NAMALWA (cell line): ENCODE results near the gene ITPKA.
A peak's percentile ranks its signal among the peaks of the same experiment; 100 is the strongest.

Experiments used
- DNase-seq: peaks from one replicate; pipeline ENCODE4 v3.0.0-alpha.2; 2015; ENCODE audit warnings: low spot score

The ITPKA gene

GRCh38 chr15:41490355-41490754 lies 3.3 kb upstream of the ITPKA start:
- DNase-seq: no peak

DNA sequence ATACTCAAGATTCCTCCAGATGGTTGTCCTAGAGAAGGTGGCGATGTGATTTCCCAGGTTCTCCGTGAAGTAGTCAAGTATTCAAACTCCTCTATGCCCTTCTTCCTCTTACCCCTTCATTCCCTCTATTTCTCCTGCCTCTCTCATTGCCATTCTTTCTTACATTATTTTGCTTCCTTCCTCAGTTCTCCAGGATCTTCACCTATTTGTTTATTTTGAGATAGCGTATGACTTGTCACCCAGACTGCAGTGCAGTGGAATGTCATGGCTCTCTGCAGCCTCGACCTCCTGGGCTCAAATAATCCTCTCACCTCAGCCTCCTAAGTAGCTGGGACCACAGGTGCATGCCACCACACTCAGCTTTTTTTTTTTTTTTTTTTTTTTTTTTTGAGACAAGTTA lies 1.8 kb upstream of the ITPKA start:
- DNase-seq: no peak

DNA sequence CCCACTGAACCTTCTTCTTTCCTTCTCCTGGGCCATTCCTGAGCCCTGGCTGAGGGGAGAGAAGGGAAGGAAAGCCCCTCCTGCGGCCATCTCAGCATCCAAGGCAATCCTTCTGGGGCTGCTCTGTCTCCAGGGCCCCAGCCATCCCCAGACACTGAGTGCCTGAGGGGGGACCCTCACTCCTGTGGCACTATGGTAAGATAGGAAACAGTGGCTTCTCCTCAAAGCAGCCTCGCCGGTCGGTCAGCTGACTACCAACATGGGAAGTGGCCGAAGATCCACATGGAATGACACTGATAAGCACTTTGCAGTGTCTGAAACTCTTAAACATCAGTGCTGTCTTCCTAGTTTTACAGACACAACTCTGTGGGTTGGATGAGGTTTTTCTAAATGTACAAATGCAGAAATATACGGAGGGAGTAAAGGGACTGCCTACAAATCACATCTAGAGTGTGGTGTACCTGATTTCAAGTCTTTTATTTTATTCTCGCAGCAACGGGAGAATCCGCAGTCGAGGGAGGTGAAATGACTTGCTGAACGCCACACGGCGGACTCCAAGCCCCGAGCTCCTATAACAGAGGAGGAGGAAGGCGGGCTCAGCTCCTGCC lies 973 bp upstream of the ITPKA start:
- DNase-seq: no peak

- DNase-seq: no peak
Measured at GRCh38 chr15:41493902-41494189, 172 bp downstream of the ITPKA start.

- peak; percentile 27 for DNase-seq
Measured at GRCh38 chr15:41494190-41494921, 682 bp downstream of the ITPKA start.

DNA sequence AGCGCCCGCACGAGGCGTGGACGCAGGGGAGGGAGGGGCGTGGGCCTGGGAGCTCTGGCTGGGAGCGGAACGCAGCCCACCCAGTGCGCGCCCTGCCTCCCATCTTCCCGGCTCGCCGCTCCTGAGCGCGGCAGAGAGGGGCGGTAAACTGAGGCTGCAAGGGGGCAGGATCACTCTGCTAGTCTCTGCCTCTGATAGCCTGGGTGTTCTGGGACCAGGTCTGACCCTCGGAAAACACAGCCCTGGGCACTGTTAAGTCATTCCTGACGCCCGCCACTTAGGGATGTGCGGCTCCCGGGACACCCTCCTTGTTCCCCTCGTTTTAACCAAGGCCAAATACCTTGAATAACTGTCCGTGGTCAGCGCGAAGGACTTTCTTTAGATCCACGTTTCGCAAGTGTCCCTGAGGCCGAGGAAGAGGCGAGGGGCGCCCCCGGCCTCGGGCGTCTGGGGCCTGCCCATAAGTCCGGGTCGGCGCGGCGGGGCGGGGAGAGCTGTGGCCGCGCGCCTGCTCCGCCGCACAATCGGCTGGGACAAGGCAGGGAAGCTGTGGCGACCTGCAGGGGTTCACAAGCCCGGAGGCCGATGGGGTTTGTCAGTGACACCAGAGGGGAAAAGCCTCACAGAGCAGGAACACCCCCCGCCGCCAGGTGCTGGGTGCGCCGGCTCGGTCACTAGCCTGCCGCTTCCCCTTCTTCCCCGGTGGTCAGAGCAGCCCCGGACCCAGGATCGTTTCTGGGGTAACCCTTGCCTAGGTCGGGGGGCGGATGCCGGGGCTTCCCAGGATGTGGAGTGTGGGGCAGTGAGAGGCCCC lies 1.5 kb downstream of the ITPKA start:
- DNase-seq: peak; percentile 28

- no peak for DNase-seq
Measured at GRCh38 chr15:41495736-41496599, 2.3 kb downstream of the ITPKA start.

DNA sequence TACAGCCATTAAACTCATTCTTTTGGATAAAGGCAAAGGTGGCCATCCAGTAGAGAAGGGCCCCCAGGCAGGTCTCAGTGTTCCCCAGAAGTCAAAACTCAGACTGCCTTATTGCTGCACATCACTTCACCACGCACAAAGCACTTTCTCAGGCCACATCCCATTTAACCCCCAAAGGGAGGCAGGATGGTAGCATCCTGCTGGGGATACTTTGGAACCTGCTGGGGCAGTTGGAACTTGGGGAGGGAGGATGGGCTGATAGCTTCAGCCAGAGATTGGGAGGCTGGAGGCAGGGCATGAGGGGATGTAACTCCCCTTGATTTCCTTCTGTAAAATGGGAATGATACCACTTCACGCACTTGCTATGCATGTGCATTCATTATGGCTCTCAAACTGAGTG lies 5.0 kb downstream of the ITPKA start:
- DNase-seq: no peak

DNA sequence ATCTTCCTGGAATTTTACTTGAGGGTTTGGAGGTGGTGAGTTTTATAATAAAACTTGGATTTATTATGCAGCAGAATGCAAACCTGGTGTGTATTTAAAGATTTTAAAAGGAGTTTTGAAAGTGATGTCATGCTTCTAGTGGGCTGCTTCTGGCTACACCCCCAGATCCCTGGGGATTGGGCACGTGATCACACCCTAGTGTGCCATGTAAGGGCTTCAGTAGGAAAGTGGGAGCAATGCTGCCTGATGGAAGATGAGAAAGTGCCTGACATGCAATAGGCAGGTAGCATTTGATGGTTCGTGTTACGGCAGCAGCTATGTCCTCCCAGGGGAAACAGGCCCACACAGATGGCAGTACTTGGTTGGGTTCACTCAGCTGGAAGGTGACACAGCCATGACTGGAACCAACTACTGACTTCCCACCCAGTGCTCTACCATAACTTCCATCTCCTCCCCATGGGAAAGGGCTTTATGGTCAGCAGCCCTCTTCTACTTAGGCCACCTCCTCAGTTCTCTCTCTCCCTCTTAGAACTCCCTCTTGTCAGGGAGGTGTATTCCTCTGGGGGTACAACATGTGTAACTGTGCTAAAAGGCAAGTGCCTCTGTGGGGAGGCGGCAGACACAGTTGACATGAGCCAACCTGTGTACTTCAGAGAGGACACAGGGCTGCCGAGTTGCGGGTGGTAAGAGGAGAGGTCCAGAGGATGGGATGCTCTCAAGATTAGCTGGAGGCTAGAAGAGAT lies 5.6 kb downstream of the ITPKA start:
- DNase-seq: peak; percentile 23

DNA sequence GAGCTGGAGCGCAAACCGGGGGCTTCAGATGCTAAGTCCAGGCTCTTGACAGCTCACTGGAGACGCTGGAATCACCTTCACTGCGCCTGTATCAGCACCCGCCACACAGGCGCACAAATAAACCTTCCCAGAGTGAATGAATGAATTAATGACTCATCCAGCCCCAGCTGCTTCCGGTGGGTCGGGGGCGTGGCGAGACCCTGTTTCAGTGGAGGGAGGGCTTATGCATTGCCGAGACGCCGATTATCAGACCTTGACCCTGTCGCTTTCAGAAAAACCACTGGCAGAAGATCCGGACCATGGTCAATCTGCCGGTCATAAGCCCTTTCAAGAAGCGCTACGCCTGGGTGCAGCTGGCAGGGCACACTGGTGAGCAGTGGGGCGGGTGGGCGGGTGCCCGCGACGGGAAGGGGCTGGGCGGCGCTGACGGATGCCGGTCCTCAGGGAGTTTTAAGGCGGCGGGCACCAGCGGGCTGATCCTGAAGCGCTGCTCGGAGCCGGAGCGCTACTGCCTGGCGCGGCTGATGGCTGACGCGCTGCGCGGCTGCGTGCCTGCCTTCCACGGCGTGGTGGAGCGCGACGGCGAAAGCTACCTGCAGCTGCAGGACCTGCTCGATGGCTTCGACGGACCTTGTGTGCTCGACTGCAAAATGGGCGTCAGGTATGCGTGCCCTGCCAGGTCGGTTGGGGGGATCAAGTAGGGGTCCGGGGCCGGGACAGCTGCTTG lies 7.7 kb downstream of the ITPKA start:
- DNase-seq: peak; percentile 21

DNA sequence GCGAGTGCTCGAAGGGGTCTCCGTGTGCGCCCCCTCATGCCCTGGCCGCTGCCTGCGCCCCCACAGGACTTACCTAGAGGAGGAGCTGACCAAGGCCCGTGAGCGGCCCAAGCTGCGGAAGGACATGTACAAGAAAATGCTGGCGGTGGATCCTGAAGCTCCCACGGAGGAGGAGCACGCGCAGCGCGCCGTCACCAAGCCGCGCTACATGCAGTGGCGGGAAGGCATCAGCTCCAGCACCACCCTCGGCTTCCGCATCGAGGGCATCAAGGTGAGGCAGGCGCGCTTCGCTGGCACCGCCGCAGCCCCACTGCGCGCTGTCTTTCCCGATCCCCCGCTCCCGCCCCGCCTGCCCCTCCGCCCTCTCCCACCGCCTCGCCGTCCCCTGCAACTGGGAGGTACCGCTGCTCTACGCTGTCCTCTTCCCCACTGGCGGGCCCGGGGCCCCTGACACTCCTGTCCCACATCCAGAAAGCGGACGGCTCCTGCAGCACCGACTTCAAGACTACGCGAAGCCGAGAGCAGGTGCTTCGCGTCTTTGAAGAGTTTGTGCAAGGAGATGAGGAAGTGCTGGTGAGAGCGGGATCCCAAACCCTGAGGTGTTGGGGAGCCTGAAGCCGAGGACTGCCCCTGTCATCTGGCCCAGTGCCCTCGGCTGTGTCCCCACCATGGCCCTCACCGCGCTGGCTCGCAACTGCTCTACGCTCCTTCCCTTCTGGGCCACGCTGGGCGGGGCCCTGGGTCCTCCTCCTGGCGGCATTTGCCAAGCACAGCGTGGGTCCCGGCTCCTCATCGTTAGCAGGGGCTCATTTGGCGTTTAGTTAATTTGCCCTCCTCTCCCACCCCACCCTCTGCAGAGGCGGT lies 8.5 kb downstream of the ITPKA start:
- DNase-seq: no peak

GRCh38 chr15:41502795-41503668 lies 9.4 kb downstream of the ITPKA start:
- no peak for DNase-seq

DNA sequence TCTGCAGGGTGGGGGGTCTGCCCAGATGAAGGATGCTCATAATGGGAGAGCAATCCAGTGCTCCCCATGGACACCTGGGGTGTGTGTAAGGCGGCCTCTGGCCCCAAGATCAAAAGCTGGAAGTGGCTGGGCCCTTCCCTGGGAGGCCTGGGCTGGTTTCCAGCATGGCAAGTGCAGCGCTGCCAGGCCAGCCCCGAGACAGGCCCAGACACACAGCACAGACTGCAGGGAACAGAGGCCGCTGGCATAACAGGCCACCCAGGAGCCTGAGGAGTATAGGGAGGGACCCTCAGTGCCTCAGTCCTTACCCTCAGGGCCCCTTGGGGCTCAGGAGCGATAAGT lies 10.0 kb downstream of the ITPKA start:
- DNase-seq: no peak

DNA sequence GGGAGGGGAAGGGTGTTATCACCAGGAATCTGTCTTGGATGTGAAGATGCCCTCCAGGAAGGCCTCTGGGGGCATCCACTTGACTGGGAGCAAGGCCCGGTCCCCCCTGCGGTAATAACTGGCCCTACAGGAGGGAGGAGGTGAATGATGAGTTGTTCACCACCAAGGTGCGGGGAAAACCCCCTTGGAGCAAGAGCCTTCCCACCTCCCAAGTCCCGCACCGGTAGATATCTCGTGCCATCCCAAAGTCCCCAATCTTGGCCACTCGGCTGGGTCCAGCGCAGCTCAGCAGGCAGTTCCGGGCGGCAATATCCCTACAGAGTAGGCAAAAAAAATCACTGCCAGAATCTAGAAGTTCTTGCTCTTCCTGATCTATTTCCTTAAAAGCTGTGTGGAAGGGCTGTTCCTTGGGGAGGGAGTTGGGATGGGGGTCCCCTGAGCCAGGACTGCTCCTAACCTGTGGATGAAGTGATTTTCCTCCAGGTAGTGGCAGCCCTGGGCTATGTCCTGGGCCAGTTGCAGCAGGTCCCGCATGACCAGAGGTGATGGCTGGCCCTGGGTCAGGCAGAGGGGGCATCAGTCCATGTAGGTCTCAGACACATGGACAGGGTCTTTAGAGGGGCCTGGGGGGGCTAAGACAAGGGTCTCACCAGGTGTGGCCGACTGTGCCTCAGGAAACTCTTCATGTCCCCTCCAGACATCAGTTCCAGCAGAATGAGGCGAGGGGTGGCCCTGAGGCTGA lies 11.2 kb downstream of the ITPKA start:
- no peak for DNase-seq

- DNase-seq: no peak
Measured at GRCh38 chr15:41505776-41506175, 12.1 kb downstream of the ITPKA start.

DNA sequence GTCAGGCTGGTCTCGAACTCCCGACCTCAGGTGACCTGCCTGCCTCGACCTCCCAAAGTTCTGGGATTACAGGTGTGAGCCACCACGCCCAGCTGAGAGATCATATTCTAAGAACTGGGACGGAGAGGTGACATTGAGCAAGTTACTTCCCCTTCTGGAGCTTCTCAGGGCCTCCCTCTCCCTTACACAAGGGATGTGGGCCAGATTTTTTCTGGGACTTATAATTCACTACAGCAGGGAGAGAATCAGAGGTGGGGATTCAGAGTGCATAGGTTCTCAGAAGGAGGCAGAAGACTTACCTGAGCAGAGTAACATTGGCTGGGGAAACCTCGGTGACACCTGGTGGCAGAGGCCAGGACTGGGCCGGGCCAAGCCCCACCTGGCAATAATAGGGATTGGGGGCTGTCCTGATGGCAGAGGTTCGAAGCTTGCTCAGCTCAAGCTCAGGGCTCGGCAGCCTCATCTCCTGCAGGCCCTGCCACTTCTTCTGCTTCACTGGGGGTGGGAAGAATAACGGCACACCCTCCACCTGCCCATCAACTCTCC lies 13.2 kb downstream of the ITPKA start:
- no peak for DNase-seq

GRCh38 chr15:41507820-41508290 lies 14.2 kb downstream of the ITPKA start:
- DNase-seq: no peak

GRCh38 chr15:41510728-41511127 lies 17.1 kb downstream of the ITPKA start:
- no peak for DNase-seq
